ENCODE results near the gene RIMBP2.

Gene RIMBP2

GRCh38 chr12:130504110-130504839 is 211.8 kb downstream of the RIMBP2 start:
- Histone ChIP-seq H3K18ac (ENCODE audit: low read length) (peak overlapping the region; percentile 5), H3K27ac (replicated peaks; ENCODE audit: low read length) (no peak overlapping the region), H2BK5ac (ENCODE audit: low read length) (no peak overlapping the region), H2BK120ac (ENCODE audit: low read depth, low read length) (no peak overlapping the region), H3K79me1 (ENCODE audit: low read depth, low read length) (no peaks in the 10 kb centered on the region), H3K23ac (ENCODE audit: low read depth, low read length, poor library complexity) (no peak overlapping the region), H2BK15ac (ENCODE audit: low read length) (peak overlapping the region; percentile 4), H4K91ac (ENCODE audit: low read depth, low read length, poor library complexity) (no peak overlapping the region), H3K14ac (ENCODE audit: low read length) (no peak overlapping the region), H3K9me3 (replicated peaks in 1 of 2; ENCODE audit: control insufficient read depth in 2 of 2, insufficient read depth in 1 of 2, low read depth in 1 of 2, low read length in 2 of 2) (no peaks in the 10 kb centered on the region), H4K8ac (ENCODE audit: low read depth, low read length) (no peak overlapping the region), H3K4ac (ENCODE audit: low read length) (no peak overlapping the region), H2BK12ac (ENCODE audit: low read length) (no peak overlapping the region), H2AK5ac (ENCODE audit: low read depth, low read length) (no peak overlapping the region), H3K9ac (ENCODE audit: low read depth, low read length, poor library complexity) (no peak overlapping the region), H2AFZ (ENCODE audit: low read length) (no peak overlapping the region), H3K4me1 (ENCODE audit: control insufficient read depth in 2 of 2, insufficient read depth in 1 of 2, low read depth in 1 of 2, low read length in 2 of 2) (peaks cover 0 to 9% of the 10 kb centered on the region in 2 donors), H3K4me2 (ENCODE audit: insufficient read depth, low read length, poor library complexity, severe bottlenecking) (no peak overlapping the region), H3K4me3 (ENCODE audit: low read length in 2 of 2) (no peak overlapping the region), H3K36me3 (replicated peaks in 1 of 2; ENCODE audit: control insufficient read depth in 2 of 2, insufficient read depth in 2 of 2, low read length in 2 of 2) (no peaks in the 10 kb centered on the region), H3K27me3 (ENCODE audit: control insufficient read depth in 3 of 3, insufficient read depth in 3 of 3, low read depth in 1 of 3, low read length in 3 of 3) (no peaks in the 10 kb centered on the region)
- DNase-seq (ENCODE audit: low spot score): peak; percentile 21
- no CpG with 5 or more reads among the region's 18 CpGs for WGBS, 2 donors (ENCODE audit: extremely low coverage in 2 of 2, insufficient read length in 2 of 2, insufficient replicate concordance in 1 of 2)

GRCh38 chr12:130501821-130502220 is 214.3 kb downstream of the RIMBP2 start:
- H3K4me1 ChIP-seq (ENCODE audit: control insufficient read depth in 2 of 2, insufficient read depth in 1 of 2, low read depth in 1 of 2, low read length in 2 of 2): peaks cover 0 to 9% of the 10 kb centered on the region in 2 donors
- no peak overlapping the region for H3K4me3 ChIP-seq (ENCODE audit: low read length in 2 of 2)
- no peak overlapping the region for H2BK120ac ChIP-seq (ENCODE audit: low read depth, low read length)
- no peak overlapping the region for H3K23ac ChIP-seq (ENCODE audit: low read depth, low read length, poor library complexity)
- H3K79me1 ChIP-seq (ENCODE audit: low read depth, low read length): no peaks in the 10 kb centered on the region
- no peak overlapping the region for H4K91ac ChIP-seq (ENCODE audit: low read depth, low read length, poor library complexity)
- peak overlapping the region; percentile 15 for H2BK5ac ChIP-seq (ENCODE audit: low read length)
- peak overlapping the region; percentile 83 for H3K14ac ChIP-seq (ENCODE audit: low read length)
- no peaks in the 10 kb centered on the region for H3K27me3 ChIP-seq (ENCODE audit: control insufficient read depth in 3 of 3, insufficient read depth in 3 of 3, low read depth in 1 of 3, low read length in 3 of 3)
- H3K9me3 ChIP-seq (replicated peaks in 1 of 2; ENCODE audit: control insufficient read depth in 2 of 2, insufficient read depth in 1 of 2, low read depth in 1 of 2, low read length in 2 of 2): no peaks in the 10 kb centered on the region
- no peaks in the 10 kb centered on the region for H3K36me3 ChIP-seq (replicated peaks in 1 of 2; ENCODE audit: control insufficient read depth in 2 of 2, insufficient read depth in 2 of 2, low read length in 2 of 2)
- H2AK5ac ChIP-seq (ENCODE audit: low read depth, low read length): no peak overlapping the region
- H2BK15ac ChIP-seq (ENCODE audit: low read length): no peak overlapping the region
- no peak overlapping the region for H3K27ac ChIP-seq (replicated peaks; ENCODE audit: low read length)
- no peak overlapping the region for H2BK12ac ChIP-seq (ENCODE audit: low read length)
- no peak overlapping the region for H3K9ac ChIP-seq (ENCODE audit: low read depth, low read length, poor library complexity)
- no peak overlapping the region for H3K4ac ChIP-seq (ENCODE audit: low read length)
- H2AFZ ChIP-seq (ENCODE audit: low read length): no peak overlapping the region
- peak overlapping the region; percentile 16 for H3K18ac ChIP-seq (ENCODE audit: low read length)
- H3K4me2 ChIP-seq (ENCODE audit: insufficient read depth, low read length, poor library complexity, severe bottlenecking): no peak overlapping the region
- no peak for DNase-seq (ENCODE audit: low spot score)
- WGBS, 2 donors (ENCODE audit: extremely low coverage in 2 of 2, insufficient read length in 2 of 2, insufficient replicate concordance in 1 of 2): no CpG with 5 or more reads among the region's 8 CpGs
- no peak overlapping the region for H4K8ac ChIP-seq (ENCODE audit: low read depth, low read length)

DNA sequence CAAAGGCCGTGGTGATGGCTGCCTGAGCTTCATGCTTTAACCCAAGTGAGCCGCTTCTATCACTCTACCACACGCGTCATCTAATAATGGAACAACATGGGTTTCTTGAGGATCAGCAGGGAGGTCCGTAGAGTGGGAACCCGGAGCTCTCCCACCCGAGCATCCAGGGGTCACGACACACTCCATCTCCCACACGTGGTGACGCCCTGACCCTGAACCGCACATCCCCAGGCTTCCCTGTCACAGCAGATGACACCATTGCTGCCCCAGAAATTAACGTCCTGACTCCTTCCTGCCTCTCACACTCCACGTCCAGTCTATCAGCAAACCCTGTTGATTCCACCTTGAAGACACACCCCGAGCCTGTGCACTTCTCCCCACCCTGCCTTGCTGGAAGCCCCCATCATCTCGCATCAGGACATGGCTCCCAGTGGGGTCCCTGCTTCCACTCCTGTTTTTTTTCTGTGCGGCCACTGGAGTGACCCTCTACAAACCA is 215.2 kb downstream of the RIMBP2 start:
- Histone ChIP-seq H2BK120ac (ENCODE audit: low read depth, low read length) (no peak overlapping the region), H2BK12ac (ENCODE audit: low read length) (no peak overlapping the region), H3K4me2 (ENCODE audit: insufficient read depth, low read length, poor library complexity, severe bottlenecking) (no peak overlapping the region), H2AFZ (ENCODE audit: low read length) (no peak overlapping the region), H3K9me3 (replicated peaks in 1 of 2; ENCODE audit: control insufficient read depth in 2 of 2, insufficient read depth in 1 of 2, low read depth in 1 of 2, low read length in 2 of 2) (no peaks in the 10 kb centered on the region), H3K9ac (ENCODE audit: low read depth, low read length, poor library complexity) (no peak overlapping the region), H3K36me3 (replicated peaks in 1 of 2; ENCODE audit: control insufficient read depth in 2 of 2, insufficient read depth in 2 of 2, low read length in 2 of 2) (no peaks in the 10 kb centered on the region), H3K14ac (ENCODE audit: low read length) (no peak overlapping the region), H2AK5ac (ENCODE audit: low read depth, low read length) (no peak overlapping the region), H3K27ac (replicated peaks; ENCODE audit: low read length) (no peak overlapping the region), H3K18ac (ENCODE audit: low read length) (no peak overlapping the region), H3K23ac (ENCODE audit: low read depth, low read length, poor library complexity) (no peak overlapping the region), H3K4ac (ENCODE audit: low read length) (no peak overlapping the region), H3K4me3 (ENCODE audit: low read length in 2 of 2) (no peak overlapping the region), H4K8ac (ENCODE audit: low read depth, low read length) (no peak overlapping the region), H3K4me1 (ENCODE audit: control insufficient read depth in 2 of 2, insufficient read depth in 1 of 2, low read depth in 1 of 2, low read length in 2 of 2) (peaks cover 0 to 9% of the 10 kb centered on the region in 2 donors), H3K79me1 (ENCODE audit: low read depth, low read length) (no peaks in the 10 kb centered on the region), H2BK5ac (ENCODE audit: low read length) (no peak overlapping the region), H4K91ac (ENCODE audit: low read depth, low read length, poor library complexity) (no peak overlapping the region), H2BK15ac (ENCODE audit: low read length) (no peak overlapping the region), H3K27me3 (ENCODE audit: control insufficient read depth in 3 of 3, insufficient read depth in 3 of 3, low read depth in 1 of 3, low read length in 3 of 3) (no peaks in the 10 kb centered on the region)
- no CpG with 5 or more reads among the region's 16 CpGs for WGBS, 2 donors (ENCODE audit: extremely low coverage in 2 of 2, insufficient read length in 2 of 2, insufficient replicate concordance in 1 of 2)
- no peak for DNase-seq (ENCODE audit: low spot score)

- no peak overlapping the region for H3K9ac ChIP-seq (ENCODE audit: low read depth, low read length, poor library complexity)
- no peak overlapping the region for H4K8ac ChIP-seq (ENCODE audit: low read depth, low read length)
- H3K14ac ChIP-seq (ENCODE audit: low read length): no peak overlapping the region
- H3K23ac ChIP-seq (ENCODE audit: low read depth, low read length, poor library complexity): no peak overlapping the region
- no peak overlapping the region for H4K91ac ChIP-seq (ENCODE audit: low read depth, low read length, poor library complexity)
- peaks cover 0 to 6% of the 10 kb centered on the region in 2 donors for H3K4me1 ChIP-seq (ENCODE audit: control insufficient read depth in 2 of 2, insufficient read depth in 1 of 2, low read depth in 1 of 2, low read length in 2 of 2)
- no peak overlapping the region for H3K18ac ChIP-seq (ENCODE audit: low read length)
- H2BK15ac ChIP-seq (ENCODE audit: low read length): no peak overlapping the region
- no peaks in the 10 kb centered on the region for H3K36me3 ChIP-seq (replicated peaks in 1 of 2; ENCODE audit: control insufficient read depth in 2 of 2, insufficient read depth in 2 of 2, low read length in 2 of 2)
- no peak overlapping the region for H2AFZ ChIP-seq (ENCODE audit: low read length)
- H3K79me1 ChIP-seq (ENCODE audit: low read depth, low read length): no peaks in the 10 kb centered on the region
- DNase-seq (ENCODE audit: low spot score): no peak
- no peak overlapping the region for H2AK5ac ChIP-seq (ENCODE audit: low read depth, low read length)
- no peak overlapping the region for H2BK5ac ChIP-seq (ENCODE audit: low read length)
- no CpG with 5 or more reads among the region's 4 CpGs for WGBS, 2 donors (ENCODE audit: extremely low coverage in 2 of 2, insufficient read length in 2 of 2, insufficient replicate concordance in 1 of 2)
- H2BK12ac ChIP-seq (ENCODE audit: low read length): no peak overlapping the region
- H3K4me3 ChIP-seq (ENCODE audit: low read length in 2 of 2): no peak overlapping the region
- H3K9me3 ChIP-seq (replicated peaks in 1 of 2; ENCODE audit: control insufficient read depth in 2 of 2, insufficient read depth in 1 of 2, low read depth in 1 of 2, low read length in 2 of 2): no peaks in the 10 kb centered on the region
- H2BK120ac ChIP-seq (ENCODE audit: low read depth, low read length): no peak overlapping the region
- H3K27ac ChIP-seq (replicated peaks; ENCODE audit: low read length): no peak overlapping the region
- H3K4me2 ChIP-seq (ENCODE audit: insufficient read depth, low read length, poor library complexity, severe bottlenecking): no peak overlapping the region
- no peak overlapping the region for H3K4ac ChIP-seq (ENCODE audit: low read length)
- no peaks in the 10 kb centered on the region for H3K27me3 ChIP-seq (ENCODE audit: control insufficient read depth in 3 of 3, insufficient read depth in 3 of 3, low read depth in 1 of 3, low read length in 3 of 3)
Measured at GRCh38 chr12:130499474-130499873, 216.6 kb downstream of the RIMBP2 start.

Measured in neuronal stem cell (in vitro differentiated cells).